NCI-H460 (cell line): ENCODE results near the gene GKN2. TPM values are rescaled to one million over a fixed set of nuclear protein-coding genes. Genes with fewer than 3 reads are reported as not detected.

ENCODE experiments used
- DNase-seq: peaks from one replicate; pipeline ENCODE4 v3.0.0-alpha.2; 2016; ENCODE audit warnings: low read depth; ENCODE audit errors: extremely low read depth
- total RNA-seq: library from RNA; depleted of rRNA; stranded (reverse); fragments of >200 nt; shearing (Covaris generic); gene quantifications from 2 replicates; pipeline ENCODE4 v1.2.3, GENCODE V29; 2014

Gene GKN2
- total RNA-seq, 1 experiment from 2014 or later = 1.6 TPM

- peak; percentile 64 for DNase-seq
Observed at GRCh38 chr2:68925295-68925896, 27.3 kb downstream of the GKN2 start.

GRCh38 chr2:68921646-68922045, 31.0 kb downstream of the GKN2 start:
- no peak for DNase-seq

GRCh38 chr2:68920481-68921170, 32.1 kb downstream of the GKN2 start:
- no peak for DNase-seq

- no peak for DNase-seq
Observed at GRCh38 chr2:68918497-68918896, 34.2 kb downstream of the GKN2 start.

- DNase-seq = no peak
Observed at GRCh38 chr2:68917034-68917718, 35.5 kb downstream of the GKN2 start.

- DNase-seq = no peak
Observed at GRCh38 chr2:68916226-68916625, 36.5 kb downstream of the GKN2 start.

- no peak for DNase-seq
Observed at GRCh38 chr2:68915393-68915792, 37.3 kb downstream of the GKN2 start.

- DNase-seq = no peak
Observed at GRCh38 chr2:68913359-68913758, 39.3 kb downstream of the GKN2 start.

- no peak for DNase-seq
Observed at GRCh38 chr2:68912732-68913131, 40.0 kb downstream of the GKN2 start.

- DNase-seq = no peak
Observed at GRCh38 chr2:68912111-68912510, 40.6 kb downstream of the GKN2 start.

GRCh38 chr2:68911709-68912108, 41.0 kb downstream of the GKN2 start:
- no peak for DNase-seq

- no peak for DNase-seq
Observed at GRCh38 chr2:68911246-68911645, 41.4 kb downstream of the GKN2 start.

- DNase-seq = peak; percentile 78
Observed at GRCh38 chr2:68909793-68910674, 42.7 kb downstream of the GKN2 start.

- DNase-seq = peak; percentile 83
Observed at GRCh38 chr2:68908392-68908970, 44.2 kb downstream of the GKN2 start.

GRCh38 chr2:68907920-68908253, 44.8 kb downstream of the GKN2 start:
- no peak for DNase-seq

GRCh38 chr2:68907232-68907919, 45.3 kb downstream of the GKN2 start:
- no peak for DNase-seq

- no peak for DNase-seq
Observed at GRCh38 chr2:68906716-68907115, 46.0 kb downstream of the GKN2 start.

GRCh38 chr2:68905116-68905515, 47.6 kb downstream of the GKN2 start:
- DNase-seq = no peak

- no peak for DNase-seq
Observed at GRCh38 chr2:68901561-68901960, 51.1 kb downstream of the GKN2 start.

GRCh38 chr2:68901199-68901514, 51.5 kb downstream of the GKN2 start:
- no peak for DNase-seq
